HG03442 (cell line): ENCODE data around the gene ZDHHC3.

Experiments used
- ATAC-seq: cut with Tn5 transposase; IDR thresholded peaks from one replicate; pipeline ENCODE4 v1.9.1; 2021; ENCODE audit warnings: mild to moderate bottlenecking, moderate library complexity; ENCODE audit not compliant: unreplicated experiment

The ZDHHC3 gene, protein sequence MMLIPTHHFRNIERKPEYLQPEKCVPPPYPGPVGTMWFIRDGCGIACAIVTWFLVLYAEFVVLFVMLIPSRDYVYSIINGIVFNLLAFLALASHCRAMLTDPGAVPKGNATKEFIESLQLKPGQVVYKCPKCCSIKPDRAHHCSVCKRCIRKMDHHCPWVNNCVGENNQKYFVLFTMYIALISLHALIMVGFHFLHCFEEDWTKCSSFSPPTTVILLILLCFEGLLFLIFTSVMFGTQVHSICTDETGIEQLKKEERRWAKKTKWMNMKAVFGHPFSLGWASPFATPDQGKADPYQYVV

DNA sequence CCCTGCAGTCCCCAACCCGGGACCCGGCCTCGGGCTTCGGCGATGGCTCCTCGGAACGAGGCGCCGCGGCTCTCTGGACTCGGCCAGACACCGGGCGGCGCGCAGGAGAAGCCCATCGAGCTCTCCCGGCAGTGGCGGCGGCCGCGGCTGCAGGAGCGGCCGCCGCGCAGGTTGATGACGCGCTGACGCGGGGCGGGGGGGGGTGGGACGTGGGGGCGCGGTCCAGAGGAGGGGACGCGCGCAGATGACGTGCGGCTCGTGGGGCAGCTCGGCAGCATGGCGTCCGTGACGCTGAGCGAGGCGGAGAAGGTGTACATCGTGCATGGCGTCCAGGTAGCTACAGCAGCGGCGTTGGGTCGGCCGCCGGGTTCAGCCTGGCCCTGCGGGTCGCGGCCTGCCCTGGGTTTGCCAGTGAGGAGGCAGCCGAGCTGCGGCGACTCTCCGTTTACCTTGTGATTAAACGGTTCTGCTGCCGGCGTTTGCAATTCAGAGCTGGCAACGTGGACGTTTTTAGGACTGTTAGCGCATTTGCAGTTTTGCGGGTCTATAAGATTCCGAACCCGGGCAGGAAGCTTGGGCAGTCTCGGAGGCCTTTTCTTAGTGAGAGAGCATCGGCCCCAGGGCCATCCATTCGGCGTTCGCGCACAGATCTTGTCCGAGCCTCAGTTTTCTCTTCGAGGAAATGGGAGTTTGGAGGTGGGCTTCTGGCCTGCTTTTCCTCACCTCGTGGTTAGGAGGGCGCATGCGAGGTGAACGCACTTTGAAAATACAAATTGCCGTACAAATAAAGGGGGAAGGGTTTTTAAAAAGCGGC is at the start of gene ZDHHC3, which contains the start of gene EXOSC7:
ZDHHC3 (minus strand) TSS at position 173 of the 814 bp plus-strand sequence. CDS start 16,738 bp downstream, outside the sequence.
EXOSC7 (plus strand) TSS at position 243 of the 814 bp plus-strand sequence; CDS start at position 277, 34 bp downstream.
- peak; percentile 78 for ATAC-seq

DNA sequence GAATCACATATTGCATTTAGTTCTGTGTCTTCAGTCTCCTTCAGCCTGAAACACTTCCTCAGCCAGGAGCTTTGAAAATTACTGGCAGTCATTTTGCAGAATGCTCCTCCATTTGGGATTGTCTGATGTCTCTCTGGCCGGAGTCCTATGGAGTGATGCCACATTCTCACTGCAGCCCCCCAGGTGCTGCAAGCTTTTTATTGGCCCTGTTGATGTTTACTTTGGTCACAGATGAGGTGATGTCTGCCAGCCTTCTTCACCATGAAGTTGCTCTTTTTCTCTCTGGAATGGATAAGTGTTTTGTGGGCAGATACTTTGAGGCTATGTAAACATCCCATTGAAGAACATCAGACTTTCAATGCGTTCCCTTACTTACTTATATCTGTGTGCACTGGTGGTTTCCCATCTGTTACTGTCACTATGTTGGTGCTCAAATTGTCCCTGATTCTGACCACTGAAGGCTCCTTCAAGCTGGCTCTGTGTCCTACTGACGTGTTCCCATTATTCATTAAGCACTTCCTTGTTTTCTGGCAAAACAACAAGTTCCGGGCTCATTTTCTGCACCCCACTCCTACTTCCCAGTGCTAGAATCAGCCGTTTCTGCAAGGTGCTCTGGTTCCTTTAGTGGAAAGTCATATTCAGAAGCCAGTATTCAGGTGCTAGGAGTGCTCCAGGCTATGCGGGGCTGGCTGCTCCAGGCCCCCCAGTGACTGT is 48.7 kb upstream of the ZDHHC3 start:
- ATAC-seq = no peak

DNA sequence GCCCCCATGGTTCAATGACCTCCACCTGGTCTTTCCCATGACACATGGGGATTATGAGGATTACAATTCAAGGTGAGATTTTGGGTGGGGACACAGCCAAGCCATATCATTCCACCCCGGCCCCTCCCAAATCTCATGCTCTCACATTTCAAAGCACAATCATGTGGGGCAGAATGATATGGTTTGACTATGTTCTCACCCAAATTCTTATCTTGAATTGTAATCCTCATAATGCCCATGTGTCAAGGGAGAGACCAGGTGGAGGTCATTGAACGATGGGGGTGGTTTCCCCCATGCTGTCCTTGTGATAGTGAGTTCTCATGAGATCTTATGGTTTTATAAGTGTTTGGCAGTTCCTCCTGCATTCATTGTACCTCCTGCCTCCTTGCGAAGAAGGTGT is 47.7 kb upstream of the ZDHHC3 start:
- ATAC-seq = no peak

GRCh38 chr3:45021524-45022297 is 45.7 kb upstream of the ZDHHC3 start:
- no peak for ATAC-seq

DNA sequence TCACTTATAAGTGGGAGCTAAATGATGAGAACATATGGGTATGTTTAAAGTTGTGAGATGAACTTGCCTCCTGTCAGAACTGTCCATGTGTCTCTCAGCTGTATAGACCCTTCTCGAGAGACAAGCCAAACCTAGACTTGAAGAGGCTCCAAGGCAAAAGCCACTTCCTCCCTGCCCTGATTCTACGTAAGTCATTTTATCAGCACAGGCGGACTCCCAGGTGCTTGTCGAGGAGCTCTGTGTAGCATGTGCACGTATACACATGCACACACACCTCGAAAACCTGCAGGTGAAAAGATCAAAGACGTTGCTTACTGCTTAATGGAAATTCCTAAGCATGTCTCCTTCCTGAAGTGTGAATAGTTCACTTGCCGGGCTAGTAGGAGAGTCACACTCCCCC is 44.6 kb upstream of the ZDHHC3 start:
- ATAC-seq = no peak

GRCh38 chr3:45017821-45018220 is 41.8 kb upstream of the ZDHHC3 start:
- no peak for ATAC-seq

DNA sequence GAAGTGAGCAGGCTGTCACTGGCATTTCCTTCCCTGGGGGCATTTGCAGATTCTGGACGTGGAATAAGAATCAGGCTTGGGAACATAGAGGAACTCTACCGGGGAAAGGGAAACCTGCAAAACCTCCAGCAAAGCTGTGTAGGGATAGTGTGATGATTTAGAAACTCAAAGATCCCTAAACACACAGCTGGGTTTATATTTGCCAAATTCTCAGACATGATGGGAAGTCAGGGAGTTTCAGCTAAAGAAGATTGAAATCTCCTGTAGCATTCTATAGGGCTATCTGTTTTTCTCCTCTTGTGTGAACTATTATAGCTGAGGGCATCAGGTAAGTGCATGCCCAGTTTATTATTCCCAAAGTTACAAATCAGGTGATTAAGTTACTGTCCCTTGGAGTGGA is 40.9 kb upstream of the ZDHHC3 start:
- ATAC-seq = no peak

GRCh38 chr3:45012577-45012976 is 36.6 kb upstream of the ZDHHC3 start:
- ATAC-seq = no peak

GRCh38 chr3:45011756-45012508 is 36.0 kb upstream of the ZDHHC3 start:
- ATAC-seq = no peak

GRCh38 chr3:45010811-45011333 is 34.9 kb upstream of the ZDHHC3 start:
- ATAC-seq = no peak

DNA sequence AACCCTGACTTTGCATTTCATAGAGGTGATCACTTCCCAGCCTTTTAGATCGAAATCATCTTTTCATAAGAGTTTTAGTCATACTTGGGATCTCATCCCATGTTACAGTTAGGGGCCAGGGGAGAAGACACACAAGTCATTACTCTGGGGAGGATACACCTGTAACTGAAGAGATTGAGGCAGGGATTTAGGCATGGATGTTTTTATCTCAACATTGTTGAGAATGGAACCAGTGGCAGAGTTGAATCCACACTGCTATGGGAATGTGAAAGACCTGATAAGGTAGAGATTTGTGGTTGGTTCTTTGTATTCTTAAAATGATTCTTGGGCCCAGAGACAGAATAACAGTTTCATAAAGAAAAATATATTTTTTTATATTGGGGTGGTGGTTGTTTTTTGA is 33.9 kb upstream of the ZDHHC3 start:
- no peak for ATAC-seq

- no peak for ATAC-seq
Measured at GRCh38 chr3:45008117-45008516, 32.1 kb upstream of the ZDHHC3 start.

DNA sequence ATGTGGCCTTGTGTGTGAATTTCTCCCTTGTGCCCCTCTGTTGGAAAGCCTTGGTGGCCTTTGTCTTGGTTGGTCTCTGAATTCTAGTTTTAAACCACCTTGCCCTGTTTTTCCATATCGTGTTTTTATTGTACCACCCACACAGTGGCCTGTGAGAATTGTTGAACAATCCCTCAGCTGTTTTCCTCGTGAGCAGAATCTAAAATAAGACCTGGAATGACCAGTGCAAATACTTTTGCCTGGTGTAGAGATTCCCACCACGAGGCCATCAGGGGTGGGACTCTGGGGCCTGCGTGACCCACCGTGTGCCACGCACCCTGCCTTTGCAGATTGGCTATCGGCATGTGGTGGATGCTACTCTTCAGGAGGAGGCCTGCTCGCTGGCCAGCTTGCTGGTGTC is 31.1 kb upstream of the ZDHHC3 start:
- no peak for ATAC-seq

DNA sequence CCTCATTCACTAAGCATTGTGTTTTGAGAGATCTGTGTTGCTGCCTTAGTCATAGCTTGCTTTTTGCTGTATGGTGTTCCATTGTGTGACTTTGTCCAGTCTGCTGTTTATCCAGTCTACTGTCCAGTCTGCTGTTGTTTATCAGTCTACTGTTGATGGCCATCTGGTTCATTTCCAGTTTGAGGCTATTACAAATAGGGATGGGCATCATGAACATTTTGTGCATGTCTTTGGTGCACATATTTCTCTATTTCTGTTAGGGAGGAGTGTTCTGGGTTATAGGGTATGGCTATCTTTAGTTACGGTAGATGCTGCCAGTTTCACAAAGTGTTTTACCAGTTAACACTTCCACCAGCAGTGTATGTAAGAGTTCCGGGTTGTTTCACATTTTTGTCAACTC is 27.9 kb upstream of the ZDHHC3 start:
- ATAC-seq = no peak

- no peak for ATAC-seq
Measured at GRCh38 chr3:45003406-45003805, 27.4 kb upstream of the ZDHHC3 start.

DNA sequence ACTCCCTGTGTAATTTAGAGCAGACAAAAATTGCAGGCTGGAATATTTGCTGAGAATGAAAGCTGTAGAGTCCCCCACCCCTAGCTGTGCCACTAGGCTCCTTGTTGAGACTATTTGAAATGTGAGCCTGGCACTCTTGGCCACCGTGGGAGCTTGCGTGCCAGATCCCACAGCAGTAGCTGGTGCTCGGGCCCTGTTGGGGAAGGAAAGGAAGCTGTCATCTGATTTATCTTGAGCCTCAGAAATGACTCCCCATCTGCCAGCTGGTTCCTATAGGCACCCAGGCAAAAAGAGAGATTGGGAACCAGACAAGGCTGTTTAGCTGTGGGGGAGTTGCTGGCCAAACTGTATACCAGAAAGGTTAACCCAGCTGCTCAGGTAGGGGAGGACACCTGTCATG is 26.7 kb upstream of the ZDHHC3 start:
- no peak for ATAC-seq

DNA sequence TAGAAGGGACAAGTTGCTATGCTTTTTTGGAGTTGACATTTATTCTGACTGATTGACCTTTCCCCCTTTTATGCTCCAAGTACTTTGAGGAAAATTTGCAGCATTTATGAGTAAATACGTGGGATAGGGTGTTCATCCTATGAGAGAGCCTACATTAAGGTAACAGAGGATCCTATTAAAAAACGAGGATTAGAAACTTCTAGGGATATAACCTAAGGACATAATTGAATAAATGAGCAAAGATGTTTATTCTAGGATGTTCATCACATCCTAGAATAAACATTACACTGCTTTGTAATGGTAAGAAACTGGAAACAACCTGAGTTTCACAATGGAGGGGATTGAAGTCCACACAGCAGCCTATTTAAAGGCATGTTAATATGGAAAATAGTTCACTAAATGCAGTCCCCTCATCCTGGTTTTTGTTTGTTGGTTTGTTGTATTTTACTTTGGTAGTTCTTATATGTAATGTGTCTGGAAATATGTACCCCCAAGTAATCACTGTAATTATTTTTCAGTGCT is 26.2 kb upstream of the ZDHHC3 start:
- ATAC-seq = no peak

DNA sequence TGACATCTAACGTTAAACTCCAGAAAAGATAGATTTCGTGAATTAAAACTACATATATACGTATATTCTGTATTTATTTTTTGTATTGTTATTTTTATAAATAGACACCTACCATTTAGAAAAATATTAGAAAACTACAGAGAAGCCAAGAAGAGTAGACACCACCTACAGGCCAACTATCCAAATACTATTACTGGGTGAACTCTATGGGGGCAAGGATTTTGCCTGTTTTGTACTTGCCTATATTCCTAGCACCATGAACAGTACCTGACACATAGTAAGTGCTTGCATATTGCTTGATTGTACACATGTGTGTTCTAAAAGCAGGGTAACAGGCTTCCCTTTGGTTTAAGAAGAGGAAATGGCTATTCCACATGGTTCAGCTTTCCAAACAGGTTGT is 25.8 kb upstream of the ZDHHC3 start:
- ATAC-seq = no peak

GRCh38 chr3:45000823-45001222 is 24.8 kb upstream of the ZDHHC3 start:
- no peak for ATAC-seq

DNA sequence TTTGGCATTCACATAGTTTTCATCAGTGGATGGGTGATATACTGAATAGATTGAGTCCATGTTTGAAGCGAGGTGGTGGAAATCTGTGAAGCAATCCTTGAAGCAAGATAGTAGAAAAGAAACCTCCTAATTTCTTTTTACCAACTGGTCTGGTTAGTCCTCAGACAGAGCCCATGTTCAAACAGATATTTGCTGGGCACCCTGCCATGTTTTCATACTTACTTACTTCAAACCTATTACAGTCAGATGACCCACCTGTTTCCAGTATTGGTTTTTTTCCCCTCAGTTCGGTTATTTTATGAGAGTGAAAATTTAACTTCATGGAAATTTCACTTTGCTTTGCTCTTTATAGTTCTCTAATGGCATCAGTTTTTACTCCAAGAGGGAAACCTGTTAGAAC is 23.8 kb upstream of the ZDHHC3 start:
- no peak for ATAC-seq
